Naive thymus-derived CD4-positive, alpha-beta T cell (primary cell): ENCODE measurements around the gene RNF13. TPM values are rescaled to one million over a fixed set of nuclear protein-coding genes. Genes with fewer than 3 reads are reported as not detected.
A peak's percentile ranks its signal among the peaks of the same experiment; 100 is the strongest.

Experiments used
- ATAC-seq: fragments of 150-1000 bp; cut with Tn5 transposase; 2 replicates; pipeline ENCODE4 v1.10.0; 2021; ENCODE audit warnings: mild to moderate bottlenecking, moderate library complexity
- CTCF ChIA-PET: fragments of 350-600 bp; sonication (Branson Sonifier 250); formaldehyde crosslinking; loops from one replicate; lab custom pipeline; 2021; ENCODE audit warnings: antibody characterized with exemption; lab: Charles Lee
- POLR2A ChIA-PET: fragments of 350-600 bp; sonication (Branson Sonifier 250); formaldehyde crosslinking; loops from one replicate; lab custom pipeline; 2021; ENCODE audit warnings: antibody characterized with exemption, inconsistent platforms; lab: Charles Lee
- DNase-seq, 9 donors: peaks; one replicate each; pipeline versions ENCODE4 v3.0.0 to v3.0.0-alpha.2; 2020 to 2022; ENCODE audit warnings: mixed read lengths in 1 of 9
- H3K27ac ChIP-seq: one replicate; pipeline ENCODE4 v1.7.0; 2013; ENCODE audit warnings: mild to moderate bottlenecking, low read depth, low read length, moderate library complexity
- H3K27me3 ChIP-seq, 2 donors: one replicate each; pipeline ENCODE4 v1.7.0; 2013; ENCODE audit warnings: low read length in 2 of 2, mild to moderate bottlenecking in 2 of 2, moderate library complexity in 2 of 2; ENCODE audit not compliant: control insufficient read depth in 2 of 2, insufficient read depth in 2 of 2
- H3K36me3 ChIP-seq, 3 experiments: 1 replicate in 2 of 3; 2 replicates in 1 of 3; pipeline ENCODE4 v1.7.0; 2013; ENCODE audit warnings: low read length in 3 of 3, mild to moderate bottlenecking in 3 of 3, moderate library complexity in 1 of 3; ENCODE audit not compliant: insufficient read depth in 3 of 3, control insufficient read depth in 2 of 3
- H3K4me1 ChIP-seq, 2 donors: one replicate each; pipeline ENCODE4 v1.7.0; 2013; ENCODE audit warnings: low read length in 2 of 2, mild to moderate bottlenecking in 2 of 2, moderate library complexity in 1 of 2; ENCODE audit not compliant: control insufficient read depth in 2 of 2, insufficient read depth in 2 of 2
- H3K4me3 ChIP-seq: 2 replicates; pipeline ENCODE4 v1.7.0; 2013; ENCODE audit warnings: mild to moderate bottlenecking, low read length
- H3K9me3 ChIP-seq, 3 experiments: 1 replicate in 2 of 3; 2 replicates in 1 of 3; pipeline ENCODE4 v1.7.0; 2013; ENCODE audit warnings: low read length in 3 of 3; ENCODE audit not compliant: control insufficient read depth in 2 of 3
- H3K27ac Mint-ChIP-seq, 9 donors: one replicate each; pipeline ENCODE4 v1.8.0; 2020 to 2022; ENCODE audit warnings: mixed read lengths in 9 of 9, mild to moderate bottlenecking in 8 of 9, moderate library complexity in 5 of 9, inconsistent platforms in 2 of 9
- H3K27me3 Mint-ChIP-seq, 5 donors: one replicate each; pipeline ENCODE4 v1.8.0; 2021 to 2022; ENCODE audit warnings: mixed read lengths in 5 of 5, mild to moderate bottlenecking in 1 of 5
- H3K36me3 Mint-ChIP-seq, 5 donors: one replicate each; pipeline ENCODE4 v1.8.0; 2020 to 2022; ENCODE audit warnings: mixed read lengths in 5 of 5, mild to moderate bottlenecking in 3 of 5, inconsistent platforms in 1 of 5
- H3K4me1 Mint-ChIP-seq, 7 donors: one replicate each; pipeline ENCODE4 v1.8.0; 2020 to 2022; ENCODE audit warnings: mixed read lengths in 7 of 7, mild to moderate bottlenecking in 3 of 7, inconsistent platforms in 1 of 7
- H3K4me3 Mint-ChIP-seq, 10 donors: one replicate each; pipeline ENCODE4 v1.8.0; 2020 to 2022; ENCODE audit warnings: mild to moderate bottlenecking in 10 of 10, mixed read lengths in 10 of 10, moderate library complexity in 6 of 10, inconsistent platforms in 2 of 10
- H3K9me3 Mint-ChIP-seq, 11 donors: one replicate each; pipeline ENCODE4 v1.8.0; 2020 to 2022; ENCODE audit warnings: mixed read lengths in 11 of 11, mild to moderate bottlenecking in 4 of 11, inconsistent platforms in 1 of 11, moderate library complexity in 1 of 11
- intact Hi-C, 2 donors: fragments of 100-400 bp; cut with micrococcal nuclease; formaldehyde crosslinking; loops; one replicate each; pipeline ENCODE4 v1.15.1; 2023
- polyA plus RNA-seq, 2 donors: library from polyadenylated mRNA; unstranded; fragments of 300-500 nt; fragmentation: Illumina TruSeq; gene quantifications; one replicate each; pipeline ENCODE4 v1.2.3, GENCODE V29; 2021
- total RNA-seq, 6 experiments: library from RNA in 5 of 6; stranded (reverse) in 5 of 6; gene quantifications; 1 replicate in 5 of 6; 2 replicates in 1 of 6; pipeline ENCODE4 v1.2.3 and lab custom pipeline; 2021 to 2026

RNF13 gene
- total and polyA plus RNA-seq, 7 experiments from 2014 or later: 41.2 to 131 (median 66.6) TPM

DNA sequence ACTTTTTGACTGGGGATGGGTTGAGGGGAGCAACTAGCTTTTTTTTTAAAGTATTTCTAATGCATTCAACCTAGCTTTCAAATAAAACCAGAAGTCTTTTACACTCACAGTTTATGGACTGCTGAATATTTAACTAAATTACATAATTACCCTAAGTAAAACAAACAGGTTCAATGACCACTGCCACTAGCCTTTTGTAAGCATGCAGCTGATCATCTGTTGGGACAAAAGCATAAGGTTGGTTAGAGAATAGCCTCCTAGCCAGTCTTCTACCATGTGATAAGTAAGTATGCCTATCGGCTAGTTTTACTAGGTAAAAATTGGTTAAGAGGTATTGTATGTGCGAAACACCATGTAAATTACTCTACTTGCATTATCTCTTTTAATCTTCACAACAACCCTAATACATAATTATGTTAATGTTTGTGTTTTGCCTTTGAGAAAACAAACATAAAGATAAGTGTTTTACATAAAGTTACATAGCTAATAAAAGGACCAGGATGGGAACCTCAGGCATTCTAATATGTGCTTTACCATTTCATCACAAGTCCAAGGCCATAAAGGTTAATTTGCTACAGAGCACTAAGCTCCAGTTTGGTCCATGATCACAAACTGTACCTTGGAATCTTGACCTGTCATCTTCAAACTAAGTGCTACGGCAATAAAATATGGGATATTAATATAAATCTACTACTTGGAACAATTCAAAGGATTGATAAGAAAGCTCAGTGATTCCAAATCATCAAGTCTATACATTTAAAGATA is 144.5 kb downstream of the RNF13 start:
- no peak for DNase-seq
- no peaks in the 10 kb centered on the region for H3K9me3 ChIP-seq
- Mint-ChIP-seq H3K36me3 (peaks cover 0 to 12% (median 0%) of the 10 kb centered on the region in 5 donors), H3K27ac (no peak overlapping the region), H3K4me3 (no peak overlapping the region), H3K4me1 (peaks cover 8 to 31% (median 22%) of the 10 kb centered on the region in 7 donors), H3K9me3 (no peaks in the 10 kb centered on the region), H3K27me3 (no peaks in the 10 kb centered on the region)
- peaks cover 0 to 8% of the 10 kb centered on the region in 2 donors for H3K4me1 ChIP-seq
- no peaks in the 10 kb centered on the region for H3K27me3 ChIP-seq
- ChIA-PET CTCF (interaction anchor here (0.9 to 2.2 kb wide), 4 partner anchors 9 to 20 kb away, joined by 3 to 8 read pairs (median 3); no protein-coding TSS in a partner anchor), POLR2A (no interaction called here)
- H3K36me3 ChIP-seq: no peaks in the 10 kb centered on the region
- no peak overlapping the region for H3K4me3 ChIP-seq
- intact Hi-C loops: no loop called here
- ATAC-seq: no peak
- no peak overlapping the region for H3K27ac ChIP-seq

DNA sequence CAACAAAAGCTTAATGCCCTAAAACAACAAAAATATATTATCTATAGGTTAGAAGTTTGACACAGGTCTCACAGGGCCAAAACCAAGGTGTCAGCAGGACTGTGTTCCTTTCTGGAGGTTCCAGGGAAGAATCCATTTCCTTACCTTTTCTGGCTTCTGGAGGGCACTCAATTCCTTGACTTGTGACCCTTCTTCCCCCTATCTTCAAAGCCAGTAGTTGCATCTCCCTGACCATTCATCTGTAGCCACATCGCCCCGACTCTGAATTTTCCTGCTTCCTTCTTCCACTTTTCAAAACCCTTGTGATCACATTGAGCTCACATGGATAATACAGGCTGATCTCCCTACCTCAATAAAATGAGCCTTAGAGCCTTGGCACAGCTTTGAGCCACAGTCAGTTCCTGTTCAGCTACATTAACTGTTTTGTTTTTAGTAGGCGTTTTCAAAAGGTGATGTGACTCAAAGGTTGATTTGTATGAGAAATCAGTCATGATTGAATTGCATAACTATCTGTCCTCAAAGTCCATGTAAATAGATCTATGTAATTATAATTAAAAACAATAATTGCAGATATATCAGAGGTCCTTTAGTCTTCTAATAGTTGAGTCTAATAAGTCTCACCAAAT is 145.3 kb downstream of the RNF13 start:
- peaks cover 0 to 12% (median 0%) of the 10 kb centered on the region in 5 donors for H3K36me3 Mint-ChIP-seq
- DNase-seq (no peak), ATAC-seq (no peak)
- Histone ChIP-seq H3K4me1 (peaks cover 0 to 8% of the 10 kb centered on the region in 2 donors), H3K4me3 (no peak overlapping the region), H3K27ac (no peak overlapping the region), H3K27me3 (no peaks in the 10 kb centered on the region), H3K9me3 (no peaks in the 10 kb centered on the region), H3K36me3 (no peaks in the 10 kb centered on the region)
- POLR2A ChIA-PET: no interaction called here
- intact Hi-C loops: no loop called here
- peaks cover 8 to 29% (median 19%) of the 10 kb centered on the region in 7 donors for H3K4me1 Mint-ChIP-seq
- peak overlapping the region in 1 of 9 donors; percentile 15 for H3K27ac Mint-ChIP-seq
- no peaks in the 10 kb centered on the region for H3K9me3 Mint-ChIP-seq
- H3K4me3 Mint-ChIP-seq: no peak overlapping the region
- no peaks in the 10 kb centered on the region for H3K27me3 Mint-ChIP-seq
- CTCF ChIA-PET: interaction anchor here (0.9 to 2.2 kb wide), 3 partner anchors 9 to 21 kb away, joined by 3 to 8 read pairs (median 3); no protein-coding TSS in a partner anchor

DNA sequence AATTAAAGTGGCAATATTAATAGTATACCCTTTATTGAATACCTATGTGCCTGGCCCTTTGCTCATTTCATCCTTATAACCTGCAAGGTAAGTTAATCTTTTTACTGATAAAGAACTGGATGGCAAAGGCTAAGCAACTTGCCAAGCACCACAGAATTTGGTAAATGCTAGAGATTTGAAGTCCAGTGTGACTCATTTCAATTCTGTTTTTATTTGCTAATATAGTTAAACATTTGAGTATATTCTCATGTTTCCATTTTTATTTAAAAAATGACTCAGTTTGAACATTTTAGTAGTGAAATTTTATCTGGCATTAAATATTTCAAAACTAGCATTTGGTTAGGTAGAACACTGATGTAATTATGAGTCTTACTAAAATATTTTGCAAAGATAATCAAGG is 146.4 kb downstream of the RNF13 start:
- Mint-ChIP-seq H3K27ac (no peak overlapping the region), H3K4me3 (no peak overlapping the region), H3K9me3 (no peaks in the 10 kb centered on the region), H3K27me3 (no peaks in the 10 kb centered on the region), H3K4me1 (peaks cover 4 to 20% (median 10%) of the 10 kb centered on the region in 7 donors), H3K36me3 (peaks cover 0 to 12% (median 0%) of the 10 kb centered on the region in 5 donors)
- ATAC-seq: no peak
- no peak overlapping the region for H3K4me3 ChIP-seq
- CTCF ChIA-PET: interaction anchor here (2.2 kb wide), 1 partner anchor 7 kb away, joined by 8 read pairs; no protein-coding TSS in a partner anchor
- DNase-seq: no peak
- POLR2A ChIA-PET: no interaction called here
- no peaks in the 10 kb centered on the region for H3K9me3 ChIP-seq
- H3K36me3 ChIP-seq: no peaks in the 10 kb centered on the region
- no peaks in the 10 kb centered on the region for H3K27me3 ChIP-seq
- intact Hi-C loops: no loop called here
- peaks cover 0 to 4% of the 10 kb centered on the region in 2 donors for H3K4me1 ChIP-seq
- no peak overlapping the region for H3K27ac ChIP-seq

DNA sequence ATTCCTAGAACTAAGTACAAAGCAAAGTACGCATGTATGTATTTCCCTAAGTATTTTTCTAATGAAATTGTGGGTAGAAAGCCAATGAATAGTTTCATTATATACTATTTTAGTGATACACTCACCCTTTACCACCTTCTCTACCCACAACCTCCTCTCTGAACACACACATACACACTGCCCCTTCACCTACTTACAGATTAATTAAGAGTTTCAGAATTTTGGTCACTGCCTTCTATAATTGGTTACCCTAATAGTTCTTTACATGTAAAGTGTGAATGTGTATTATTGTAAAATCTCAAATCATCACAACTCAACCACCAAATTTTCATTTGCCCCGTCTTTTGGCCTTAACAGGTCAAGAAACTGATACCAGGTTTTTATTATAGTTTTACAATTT is 150.5 kb downstream of the RNF13 start:
- peaks cover 0 to 3% (median 0%) of the 10 kb centered on the region in 5 donors for H3K36me3 Mint-ChIP-seq

GRCh38 chr3:149964291-149964690 is 151.3 kb downstream of the RNF13 start:
- Histone ChIP-seq H3K9me3 (no peaks in the 10 kb centered on the region), H3K27ac (no peak overlapping the region), H3K4me1 (no peaks in the 10 kb centered on the region), H3K27me3 (no peaks in the 10 kb centered on the region), H3K4me3 (no peak overlapping the region), H3K36me3 (no peaks in the 10 kb centered on the region)
- intact Hi-C loops: loop anchor here in 1 of 2 donors (2.0 kb wide), 1 partner anchor 15 kb away; no protein-coding TSS in a partner anchor
- Mint-ChIP-seq H3K4me1 (peaks cover 0 to 10% (median 9%) of the 10 kb centered on the region in 7 donors), H3K4me3 (no peak overlapping the region), H3K27me3 (peaks cover 0 to 14% (median 3%) of the 10 kb centered on the region in 5 donors), H3K36me3 (peaks cover 0 to 3% (median 0%) of the 10 kb centered on the region in 5 donors), H3K9me3 (no peaks in the 10 kb centered on the region), H3K27ac (no peak overlapping the region)
- CTCF ChIA-PET: interaction anchor here (4.6 kb wide), 1 partner anchor 256 kb away, joined by 19 read pairs; no protein-coding TSS in a partner anchor
- POLR2A ChIA-PET: interaction anchor here (0.6 kb wide), 1 partner anchor 1243 kb away, joined by 6 read pairs; no protein-coding TSS in a partner anchor
- ATAC-seq (no peak), DNase-seq (no peak)

More for the DNA sequence above, 150.5 kb downstream of the RNF13 start:
- H3K4me3 ChIP-seq: no peak overlapping the region
- H3K36me3 ChIP-seq: no peaks in the 10 kb centered on the region
- DNase-seq (no peak), ATAC-seq (no peak)
- H3K27me3 Mint-ChIP-seq: peaks cover 0 to 8% (median 0%) of the 10 kb centered on the region in 5 donors
- no peaks in the 10 kb centered on the region for H3K9me3 Mint-ChIP-seq
- H3K4me1 Mint-ChIP-seq: peaks cover 0 to 5% (median 3%) of the 10 kb centered on the region in 7 donors
- no peak overlapping the region for H3K27ac ChIP-seq
- ChIA-PET CTCF (no interaction called here), POLR2A (interaction anchor here (0.7 kb wide), 1 partner anchor 190 kb away, joined by 3 read pairs; no protein-coding TSS in a partner anchor)
- intact Hi-C loops: no loop called here
- no peak overlapping the region for H3K27ac Mint-ChIP-seq
- no peak overlapping the region for H3K4me3 Mint-ChIP-seq
- no peaks in the 10 kb centered on the region for H3K4me1 ChIP-seq
- H3K9me3 ChIP-seq: no peaks in the 10 kb centered on the region
- H3K27me3 ChIP-seq: no peaks in the 10 kb centered on the region

DNA sequence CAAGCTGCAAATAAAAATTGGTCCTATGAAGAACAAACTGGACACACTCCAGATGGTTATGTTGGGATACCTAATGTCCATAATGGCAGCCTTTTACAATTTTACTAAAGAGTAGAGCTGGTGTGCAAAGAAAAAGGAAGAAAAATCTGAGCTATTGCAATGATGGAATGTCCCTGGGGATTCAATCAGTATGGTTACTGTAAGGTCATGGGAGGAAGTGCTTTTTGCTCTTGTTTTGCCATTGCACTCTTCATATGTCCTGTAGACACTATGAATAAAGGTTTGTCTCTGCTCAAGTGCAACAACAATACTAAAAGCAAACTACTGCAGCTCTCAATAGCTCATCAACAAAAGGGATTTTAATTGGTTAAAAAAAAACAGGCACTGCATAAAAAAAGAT is 152.3 kb downstream of the RNF13 start:
- intact Hi-C loops: loop anchor here in 1 of 2 donors (2.0 kb wide), 1 partner anchor 14 kb away; no protein-coding TSS in a partner anchor
- POLR2A ChIA-PET: no interaction called here
- DNase-seq (no peak), ATAC-seq (no peak)
- Histone ChIP-seq H3K4me1 (peaks cover 0 to 4% of the 10 kb centered on the region in 2 donors), H3K36me3 (no peaks in the 10 kb centered on the region), H3K4me3 (no peak overlapping the region), H3K27ac (no peak overlapping the region), H3K27me3 (no peaks in the 10 kb centered on the region), H3K9me3 (no peaks in the 10 kb centered on the region)
- H3K36me3 Mint-ChIP-seq: peaks cover 0 to 3% (median 0%) of the 10 kb centered on the region in 5 donors
- H3K9me3 Mint-ChIP-seq: no peaks in the 10 kb centered on the region
- H3K27me3 Mint-ChIP-seq: peaks cover 0 to 21% (median 3%) of the 10 kb centered on the region in 5 donors
- H3K4me1 Mint-ChIP-seq: peaks cover 6 to 16% (median 15%) of the 10 kb centered on the region in 7 donors
- H3K27ac Mint-ChIP-seq: peak overlapping the region in 1 of 9 donors; percentile 23
- no peak overlapping the region for H3K4me3 Mint-ChIP-seq
- CTCF ChIA-PET: interaction anchor here (0.6 to 4.6 kb wide), 4 partner anchors 11 to 255 kb away, joined by 3 to 19 read pairs (median 4); no protein-coding TSS in a partner anchor
